ENCODE data around the gene PRDM10.
"Not testable (repeated sequence)": the region's sequence is repeated elsewhere in the genome, so short reads cannot be mapped to it uniquely, and the experiment has no call there.

PRDM10 gene

GRCh38 chr11:129884581-129884980 is 118.1 kb downstream of the PRDM10 start:
- Histone ChIP-seq H3K9me3 (ENCODE audit: control insufficient read depth, low read depth, low read length) (no peaks in the 10 kb centered on the region), H3K4me1 (ENCODE audit: control insufficient read depth, low read depth, low read length) (no peaks in the 10 kb centered on the region), H3K9ac (ENCODE audit: low read length) (no peak overlapping the region), H3K36me3 (ENCODE audit: control insufficient read depth, low read depth, low read length) (peaks cover 90% of the 10 kb centered on the region), H3K4me3 (ENCODE audit: low read length) (no peak overlapping the region), H3K27me3 (ENCODE audit: control insufficient read depth, insufficient read depth, low read length) (no peaks in the 10 kb centered on the region), H3K27ac (ENCODE audit: low read length) (no peak overlapping the region)

GRCh38 chr11:129881570-129882170 is 121.0 kb downstream of the PRDM10 start:
- Histone ChIP-seq H3K27ac (ENCODE audit: low read length) (no peak overlapping the region), H3K4me1 (ENCODE audit: control insufficient read depth, low read depth, low read length) (no peaks in the 10 kb centered on the region), H3K9me3 (ENCODE audit: control insufficient read depth, low read depth, low read length) (no peaks in the 10 kb centered on the region), H3K27me3 (ENCODE audit: control insufficient read depth, insufficient read depth, low read length) (no peaks in the 10 kb centered on the region), H3K9ac (ENCODE audit: low read length) (no peak overlapping the region), H3K36me3 (ENCODE audit: control insufficient read depth, low read depth, low read length) (peaks cover 91% of the 10 kb centered on the region), H3K4me3 (ENCODE audit: low read length) (no peak overlapping the region)

- Histone ChIP-seq H3K4me1 (ENCODE audit: control insufficient read depth, low read depth, low read length) (no peaks in the 10 kb centered on the region), H3K9ac (ENCODE audit: low read length) (no peak overlapping the region), H3K9me3 (ENCODE audit: control insufficient read depth, low read depth, low read length) (no peaks in the 10 kb centered on the region), H3K4me3 (ENCODE audit: low read length) (no peak overlapping the region), H3K27me3 (ENCODE audit: control insufficient read depth, insufficient read depth, low read length) (no peaks in the 10 kb centered on the region), H3K36me3 (ENCODE audit: control insufficient read depth, low read depth, low read length) (peaks cover 91% of the 10 kb centered on the region), H3K27ac (ENCODE audit: low read length) (no peak overlapping the region)
These were observed 122.3 kb downstream of the PRDM10 start for GRCh38 chr11:129880311-129880710.

GRCh38 chr11:129871914-129872313 is 130.7 kb downstream of the PRDM10 start:
- Histone ChIP-seq H3K27ac (ENCODE audit: low read length) (no peak overlapping the region), H3K9ac (ENCODE audit: low read length) (no peak overlapping the region), H3K4me1 (ENCODE audit: control insufficient read depth, low read depth, low read length) (no peaks in the 10 kb centered on the region), H3K4me3 (ENCODE audit: low read length) (no peak overlapping the region), H3K27me3 (ENCODE audit: control insufficient read depth, insufficient read depth, low read length) (no peaks in the 10 kb centered on the region), H3K36me3 (ENCODE audit: control insufficient read depth, low read depth, low read length) (peaks cover 96% of the 10 kb centered on the region), H3K9me3 (ENCODE audit: control insufficient read depth, low read depth, low read length) (no peaks in the 10 kb centered on the region)

GRCh38 chr11:129868626-129869025 is 134.0 kb downstream of the PRDM10 start:
- H3K4me3 ChIP-seq (ENCODE audit: low read length); H3K4me1 ChIP-seq (ENCODE audit: control insufficient read depth, low read depth, low read length); H3K9ac ChIP-seq (ENCODE audit: low read length); H3K27me3 ChIP-seq (ENCODE audit: control insufficient read depth, insufficient read depth, low read length); H3K9me3 ChIP-seq (ENCODE audit: control insufficient read depth, low read depth, low read length); H3K27ac ChIP-seq (ENCODE audit: low read length): not testable (repeated sequence)
- peaks cover 96% of the 10 kb centered on the region for H3K36me3 ChIP-seq (ENCODE audit: control insufficient read depth, low read depth, low read length)

GRCh38 chr11:129866311-129866710 is 136.3 kb downstream of the PRDM10 start:
- Histone ChIP-seq H3K27ac (ENCODE audit: low read length) (no peak overlapping the region), H3K9ac (ENCODE audit: low read length) (no peak overlapping the region), H3K36me3 (ENCODE audit: control insufficient read depth, low read depth, low read length) (peaks cover 75% of the 10 kb centered on the region), H3K27me3 (ENCODE audit: control insufficient read depth, insufficient read depth, low read length) (no peaks in the 10 kb centered on the region), H3K9me3 (ENCODE audit: control insufficient read depth, low read depth, low read length) (no peaks in the 10 kb centered on the region), H3K4me3 (ENCODE audit: low read length) (no peak overlapping the region), H3K4me1 (ENCODE audit: control insufficient read depth, low read depth, low read length) (no peaks in the 10 kb centered on the region)

GRCh38 chr11:129865701-129866100 is 136.9 kb downstream of the PRDM10 start:
- Histone ChIP-seq H3K27me3 (ENCODE audit: control insufficient read depth, insufficient read depth, low read length) (no peaks in the 10 kb centered on the region), H3K9ac (ENCODE audit: low read length) (no peak overlapping the region), H3K9me3 (ENCODE audit: control insufficient read depth, low read depth, low read length) (no peaks in the 10 kb centered on the region), H3K36me3 (ENCODE audit: control insufficient read depth, low read depth, low read length) (peaks cover 75% of the 10 kb centered on the region), H3K4me3 (ENCODE audit: low read length) (no peak overlapping the region), H3K27ac (ENCODE audit: low read length) (no peak overlapping the region), H3K4me1 (ENCODE audit: control insufficient read depth, low read depth, low read length) (no peaks in the 10 kb centered on the region)

- H3K27me3 ChIP-seq (ENCODE audit: control insufficient read depth, insufficient read depth, low read length), result no peaks in the 10 kb centered on the region
- H3K4me1 ChIP-seq (ENCODE audit: control insufficient read depth, low read depth, low read length), result no peaks in the 10 kb centered on the region
- H3K9me3 ChIP-seq (ENCODE audit: control insufficient read depth, low read depth, low read length), result no peaks in the 10 kb centered on the region
- H3K27ac ChIP-seq (ENCODE audit: low read length), result no peak overlapping the region
- H3K9ac ChIP-seq (ENCODE audit: low read length), result no peak overlapping the region
- H3K36me3 ChIP-seq (ENCODE audit: control insufficient read depth, low read depth, low read length), result peaks cover 69% of the 10 kb centered on the region
- H3K4me3 ChIP-seq (ENCODE audit: low read length), result no peak overlapping the region
These were observed 137.8 kb downstream of the PRDM10 start for GRCh38 chr11:129864811-129865210.

- peaks cover 47% of the 10 kb centered on the region for H3K36me3 ChIP-seq (ENCODE audit: control insufficient read depth, low read depth, low read length)
- no peaks in the 10 kb centered on the region for H3K4me1 ChIP-seq (ENCODE audit: control insufficient read depth, low read depth, low read length)
- no peak overlapping the region for H3K9ac ChIP-seq (ENCODE audit: low read length)
- H3K4me3 ChIP-seq (ENCODE audit: low read length), result no peak overlapping the region
- no peaks in the 10 kb centered on the region for H3K27me3 ChIP-seq (ENCODE audit: control insufficient read depth, insufficient read depth, low read length)
- H3K9me3 ChIP-seq (ENCODE audit: control insufficient read depth, low read depth, low read length), result no peaks in the 10 kb centered on the region
- no peak overlapping the region for H3K27ac ChIP-seq (ENCODE audit: low read length)
These were observed 140.7 kb downstream of the PRDM10 start for GRCh38 chr11:129861702-129862522.

- no peak overlapping the region for H3K4me3 ChIP-seq (ENCODE audit: low read length)
- no peak overlapping the region for H3K9ac ChIP-seq (ENCODE audit: low read length)
- H3K27me3 ChIP-seq (ENCODE audit: control insufficient read depth, insufficient read depth, low read length), result no peaks in the 10 kb centered on the region
- no peaks in the 10 kb centered on the region for H3K4me1 ChIP-seq (ENCODE audit: control insufficient read depth, low read depth, low read length)
- H3K36me3 ChIP-seq (ENCODE audit: control insufficient read depth, low read depth, low read length), result peaks cover 10% of the 10 kb centered on the region
- no peak overlapping the region for H3K27ac ChIP-seq (ENCODE audit: low read length)
- no peaks in the 10 kb centered on the region for H3K9me3 ChIP-seq (ENCODE audit: control insufficient read depth, low read depth, low read length)
These were observed 146.6 kb downstream of the PRDM10 start for GRCh38 chr11:129856036-129856435.

GRCh38 chr11:129855086-129855485 is 147.5 kb downstream of the PRDM10 start:
- no peak overlapping the region for H3K4me3 ChIP-seq (ENCODE audit: low read length)
- H3K4me1 ChIP-seq (ENCODE audit: control insufficient read depth, low read depth, low read length), result no peaks in the 10 kb centered on the region
- no peak overlapping the region for H3K27ac ChIP-seq (ENCODE audit: low read length)
- H3K9me3 ChIP-seq (ENCODE audit: control insufficient read depth, low read depth, low read length), result no peaks in the 10 kb centered on the region
- no peak overlapping the region for H3K9ac ChIP-seq (ENCODE audit: low read length)
- H3K27me3 ChIP-seq (ENCODE audit: control insufficient read depth, insufficient read depth, low read length), result no peaks in the 10 kb centered on the region
- peaks cover 4% of the 10 kb centered on the region for H3K36me3 ChIP-seq (ENCODE audit: control insufficient read depth, low read depth, low read length)
